HG02938 (cell line): Measurements from ENCODE around the gene MMS22L.

Source experiments
- ATAC-seq: cut with Tn5 transposase; IDR thresholded peaks from one replicate; pipeline ENCODE4 v1.9.1; 2021; ENCODE audit warnings: mild to moderate bottlenecking, moderate library complexity; ENCODE audit not compliant: unreplicated experiment

MMS22L gene

GRCh38 chr6:97095311-97095850 lies 187.6 kb downstream of the MMS22L start:
- ATAC-seq, result no peak

GRCh38 chr6:97094376-97094775 lies 188.6 kb downstream of the MMS22L start:
- no peak for ATAC-seq

GRCh38 chr6:97092673-97093305 lies 190.2 kb downstream of the MMS22L start:
- ATAC-seq, result no peak
